ENCODE results near the gene NRBP1.

DNA sequence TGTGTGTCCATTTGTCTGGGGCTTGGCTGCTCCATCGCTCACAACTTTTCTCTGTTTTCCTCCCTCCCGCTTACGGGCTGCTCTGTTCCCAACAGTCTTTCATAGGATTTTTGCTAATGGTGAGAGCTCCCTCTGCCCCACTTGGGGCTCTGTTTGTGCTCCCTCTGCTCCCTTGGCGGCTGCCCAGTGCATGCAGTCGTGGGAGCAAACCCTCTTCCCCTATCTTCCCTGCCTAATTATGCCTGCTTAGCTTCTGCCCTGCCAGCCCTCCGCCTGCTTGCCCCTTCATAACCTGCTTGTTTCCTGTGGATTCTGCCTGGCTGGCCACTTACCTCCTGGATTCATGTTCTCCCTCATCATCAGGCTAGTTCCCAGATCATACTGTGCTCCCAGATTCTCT lies 7.2 kb downstream of the NRBP1 start:
- TF ChIP-seq POLR2A (IDR thresholded peaks at IDR 0.05; ENCODE audit: low read depth, low read length) (no peak), TAF1 (IDR thresholded peaks at IDR 0.05; ENCODE audit: borderline replicate concordance, low read depth, low read length) (no peak)

Measured in GM12892 (cell line).